Measurements from ENCODE around the gene TMEM63A.

DNA sequence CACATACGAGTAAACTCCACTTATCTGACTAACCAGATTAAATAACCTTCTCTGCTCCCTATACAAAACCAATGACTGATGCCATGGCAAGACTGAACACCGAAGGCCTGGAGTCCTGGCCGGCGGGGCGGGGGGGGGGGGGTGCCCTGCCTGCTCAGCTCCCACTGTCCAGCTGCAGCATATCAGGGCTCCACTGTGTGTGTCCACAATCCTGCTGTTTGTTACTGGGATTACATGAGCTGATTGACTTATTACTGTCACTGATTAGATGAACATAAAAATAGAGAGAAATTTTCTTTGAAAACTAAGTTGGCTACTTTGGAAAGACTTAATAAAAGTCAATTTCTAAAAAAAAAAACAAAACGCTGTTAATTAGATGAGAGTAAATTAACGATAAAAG lies 24.9 kb downstream of the TMEM63A start:
- TF ChIP-seq, protein P1, sequence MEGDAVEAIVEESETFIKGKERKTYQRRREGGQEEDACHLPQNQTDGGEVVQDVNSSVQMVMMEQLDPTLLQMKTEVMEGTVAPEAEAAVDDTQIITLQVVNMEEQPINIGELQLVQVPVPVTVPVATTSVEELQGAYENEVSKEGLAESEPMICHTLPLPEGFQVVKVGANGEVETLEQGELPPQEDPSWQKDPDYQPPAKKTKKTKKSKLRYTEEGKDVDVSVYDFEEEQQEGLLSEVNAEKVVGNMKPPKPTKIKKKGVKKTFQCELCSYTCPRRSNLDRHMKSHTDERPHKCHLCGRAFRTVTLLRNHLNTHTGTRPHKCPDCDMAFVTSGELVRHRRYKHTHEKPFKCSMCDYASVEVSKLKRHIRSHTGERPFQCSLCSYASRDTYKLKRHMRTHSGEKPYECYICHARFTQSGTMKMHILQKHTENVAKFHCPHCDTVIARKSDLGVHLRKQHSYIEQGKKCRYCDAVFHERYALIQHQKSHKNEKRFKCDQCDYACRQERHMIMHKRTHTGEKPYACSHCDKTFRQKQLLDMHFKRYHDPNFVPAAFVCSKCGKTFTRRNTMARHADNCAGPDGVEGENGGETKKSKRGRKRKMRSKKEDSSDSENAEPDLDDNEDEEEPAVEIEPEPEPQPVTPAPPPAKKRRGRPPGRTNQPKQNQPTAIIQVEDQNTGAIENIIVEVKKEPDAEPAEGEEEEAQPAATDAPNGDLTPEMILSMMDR (IDR thresholded peaks at IDR 0.05), result no peak
- TF ChIP-seq POLR2A (IDR thresholded peaks at IDR 0.05) (no peak), POLR2AphosphoS5 (IDR thresholded peaks at IDR 0.05) (no peak)

Measured in breast epithelium (tissue), 3 donors.